Activated naive CD4-positive, alpha-beta T cell treated with anti-CD3 and anti-CD28 coated beads, Interleukin-2, amount 50 U/mL, for 16 hours (primary cell): Measurements from ENCODE around the gene NAA60.
"Not testable (repeated sequence)": the region's sequence is repeated elsewhere in the genome, so short reads cannot be mapped to it uniquely, and the experiment has no call there.

Experiments used
- DNase-seq: peaks from one replicate; pipeline ENCODE4 v3.0.0-alpha.2; 2020

The NAA60 gene

DNA sequence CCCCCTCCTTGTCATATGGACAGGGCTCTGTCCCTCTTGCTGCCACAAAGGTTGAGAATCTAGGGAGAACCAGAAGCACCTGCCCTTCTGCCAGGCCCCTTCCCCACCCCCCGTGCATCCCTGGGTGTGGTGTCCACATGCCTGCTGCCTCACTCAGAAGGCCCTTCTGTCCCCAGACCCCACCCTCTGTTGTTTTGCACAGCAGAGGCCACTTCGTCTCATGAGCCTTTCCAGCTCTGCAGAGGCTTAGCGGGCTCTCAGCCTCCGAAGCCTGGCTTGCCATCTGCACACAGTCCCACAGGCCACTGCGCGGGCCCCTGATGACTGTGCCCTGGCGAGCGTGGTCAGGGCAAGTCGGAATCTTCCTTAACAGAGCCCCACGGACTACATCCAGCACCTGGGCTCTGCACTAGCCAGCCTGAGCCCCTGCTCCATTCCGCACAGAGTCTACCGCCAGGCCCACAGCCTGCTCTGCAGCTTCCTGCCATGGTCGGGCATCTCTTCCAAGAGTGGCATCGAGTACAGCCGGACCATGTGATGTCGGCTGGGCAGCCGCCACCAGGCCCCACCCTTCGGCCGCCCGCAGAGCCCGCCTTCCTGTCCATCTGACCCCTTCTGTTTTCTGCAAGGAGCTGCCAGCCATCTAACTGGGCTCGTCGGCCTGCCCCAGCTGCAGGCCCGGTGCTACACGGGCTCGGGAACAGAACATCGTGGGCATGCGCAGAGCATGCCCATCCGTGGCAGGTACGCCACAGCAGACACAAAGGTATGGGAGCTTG is 41.0 kb downstream of the NAA60 start:
- no peak for DNase-seq

DNA sequence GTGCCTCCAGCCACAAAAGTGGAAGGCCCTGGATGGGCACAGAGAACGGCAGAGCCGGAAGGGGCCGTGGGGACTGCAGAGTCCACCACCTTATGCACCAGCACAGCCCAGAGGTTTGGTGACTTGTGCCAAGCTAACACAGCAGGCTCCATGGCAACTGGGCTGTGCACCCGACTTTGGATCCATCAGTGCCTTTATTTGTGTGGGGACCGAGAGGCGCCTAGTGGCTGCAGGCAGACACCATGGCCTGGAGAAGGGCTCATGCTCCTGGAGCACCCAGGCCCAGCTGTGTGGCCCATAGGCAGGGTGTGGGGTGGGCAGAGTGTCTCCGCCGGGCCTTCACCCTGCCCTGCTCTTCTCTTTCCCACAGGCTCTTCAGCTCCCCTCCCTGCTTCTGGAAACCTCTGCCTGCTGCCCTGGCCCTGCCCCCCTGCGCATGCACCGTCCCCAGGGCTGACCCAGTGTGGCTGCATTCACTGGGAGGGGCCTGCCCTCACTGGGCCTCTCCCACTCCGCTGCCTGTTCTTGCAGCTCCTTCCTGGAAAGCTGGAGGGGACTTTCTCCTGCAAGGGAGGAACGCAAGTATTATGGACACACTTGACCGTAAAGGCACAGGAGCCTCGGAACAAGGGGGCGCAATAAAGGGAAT is 41.7 kb downstream of the NAA60 start:
- no peak for DNase-seq

GRCh38 chr16:3485821-3486505 is 42.5 kb downstream of the NAA60 start:
- no peak for DNase-seq

GRCh38 chr16:3486506-3487215 is 43.2 kb downstream of the NAA60 start:
- DNase-seq = no peak

GRCh38 chr16:3487521-3488410 is 44.3 kb downstream of the NAA60 start:
- no peak for DNase-seq

DNA sequence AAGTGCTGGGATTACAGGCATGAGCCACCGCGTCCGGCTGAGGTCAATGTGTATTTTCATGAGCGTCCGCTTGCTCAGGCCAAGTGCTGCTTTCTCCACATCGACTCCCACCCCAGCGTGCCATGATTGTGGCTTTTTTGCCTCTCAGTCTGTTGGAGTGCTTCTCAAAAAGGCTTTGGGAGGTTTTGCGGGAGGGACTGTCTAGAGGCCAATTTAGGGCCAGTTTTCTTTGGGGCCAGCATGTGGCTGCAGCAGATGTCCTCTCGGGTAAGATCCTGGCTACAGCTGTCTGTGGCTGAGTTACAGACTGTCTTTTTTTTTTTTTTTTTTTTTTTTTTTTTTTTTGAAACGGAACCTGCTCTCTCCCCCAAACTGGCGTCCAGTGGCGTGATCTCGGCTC is 45.3 kb downstream of the NAA60 start:
- DNase-seq = no peak

DNA sequence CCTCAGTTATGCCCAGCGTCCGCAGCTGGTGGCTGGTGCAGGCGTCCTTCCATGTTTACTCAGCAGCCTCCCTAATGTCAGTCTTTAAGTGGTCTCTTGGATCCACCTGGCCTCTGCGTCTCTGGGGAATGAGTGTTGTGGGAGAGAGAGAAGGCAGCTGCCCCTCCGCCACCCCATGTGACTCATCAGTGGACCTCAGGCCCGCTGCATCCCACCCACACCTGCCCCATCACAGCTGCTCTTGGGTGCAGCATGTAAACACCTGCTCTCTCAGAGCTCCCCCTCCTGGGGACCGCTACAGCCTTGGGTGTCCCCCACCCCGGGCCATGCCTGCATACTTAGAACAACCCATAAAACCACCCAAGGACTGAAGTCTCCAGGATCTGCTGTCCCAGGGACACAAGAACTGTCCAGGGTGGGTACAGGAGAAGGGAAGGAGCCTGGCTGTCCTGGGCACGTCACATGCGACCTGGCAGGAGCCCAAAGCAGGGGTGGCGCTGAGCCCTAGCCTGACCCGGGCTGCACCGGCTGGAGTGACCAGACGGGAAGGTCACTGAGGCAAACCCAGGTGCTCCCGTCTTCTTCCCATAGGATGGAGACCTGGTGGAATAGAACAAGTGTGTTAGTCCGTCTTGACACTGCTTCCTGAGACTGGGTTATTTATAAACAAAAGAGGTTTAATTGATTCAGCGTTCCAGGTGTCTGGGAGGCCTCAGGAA is 47.6 kb downstream of the NAA60 start:
- no peak for DNase-seq

- no peak for DNase-seq
Observed at GRCh38 chr16:3492356-3492755, 48.9 kb downstream of the NAA60 start.

DNA sequence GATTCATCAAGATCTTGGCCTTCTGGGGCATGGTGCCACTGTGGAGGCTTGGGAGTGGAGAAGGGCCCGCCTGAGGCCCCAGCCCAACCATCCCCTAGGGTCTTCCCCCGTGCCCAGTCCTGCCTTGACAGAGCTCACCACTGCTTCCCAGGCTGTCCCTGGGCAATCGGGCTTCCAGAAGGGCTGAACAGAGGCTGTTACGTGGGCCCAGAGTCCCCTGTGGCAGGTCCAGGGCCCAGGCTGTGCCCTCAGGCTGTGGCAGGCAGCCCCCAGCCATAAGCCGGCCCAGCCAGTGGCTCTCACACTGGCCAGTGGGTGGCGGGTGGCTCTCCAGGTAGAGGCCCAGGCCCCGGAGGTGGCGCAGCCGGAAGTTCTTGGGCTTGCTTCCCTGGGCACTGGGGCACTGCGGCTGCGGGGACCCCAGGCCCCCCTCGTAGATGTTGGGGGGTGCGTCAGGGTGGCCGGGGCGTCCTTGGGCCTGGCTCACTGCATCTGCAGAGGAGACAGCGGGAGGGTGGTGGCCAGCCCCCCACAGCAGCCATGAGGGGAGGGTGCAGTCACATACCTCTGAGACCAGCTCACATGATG is 51.0 kb downstream of the NAA60 start:
- DNase-seq = no peak

DNA sequence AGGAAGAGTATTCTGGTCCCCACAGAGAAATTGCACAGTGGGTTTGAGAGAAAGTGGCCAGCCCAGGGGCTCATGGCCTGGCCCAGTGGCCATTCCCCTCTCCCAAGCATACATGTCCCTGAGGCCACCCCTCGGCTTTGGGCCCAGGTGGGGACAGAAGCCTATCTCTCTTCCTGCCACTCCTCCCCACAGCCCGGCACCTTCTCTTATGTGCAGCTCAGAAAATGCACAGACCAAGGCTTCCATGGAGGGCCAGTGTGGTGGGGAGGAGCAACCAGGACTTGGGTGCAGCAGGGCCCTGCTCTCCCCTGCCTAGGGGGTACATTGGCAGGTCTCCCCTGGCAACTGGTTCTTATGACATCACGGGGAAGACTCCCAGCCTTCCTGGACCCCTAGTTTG is 51.7 kb downstream of the NAA60 start, which contains the start of gene C16orf90:
TSS of gene C16orf90 (minus strand) at position 314 of the 400 bp plus-strand sequence. CDS start at position 246, 68 bp downstream.
- DNase-seq = no peak

GRCh38 chr16:3496386-3496785 is 52.9 kb downstream of the NAA60 start:
- DNase-seq = no peak

DNA sequence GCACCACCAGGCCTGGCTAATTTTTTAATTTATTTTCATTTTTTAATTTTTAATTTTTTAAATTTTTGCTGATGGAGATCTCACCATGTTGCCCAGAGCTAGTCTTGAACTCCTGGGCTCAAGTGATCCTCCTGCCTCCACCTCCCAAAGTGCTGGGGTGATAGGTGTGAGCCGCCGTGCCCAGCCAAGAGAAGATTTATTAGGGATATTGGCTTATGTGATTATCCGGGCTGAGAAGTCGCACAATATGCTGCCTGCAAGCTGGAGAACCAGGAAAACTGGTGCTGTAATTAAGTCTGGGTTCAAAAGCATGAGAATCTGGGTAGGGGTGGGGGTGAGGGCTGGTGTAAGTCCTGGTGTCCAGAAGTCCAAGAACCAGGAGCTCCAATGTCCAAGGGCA is 54.3 kb downstream of the NAA60 start:
- no peak for DNase-seq

DNA sequence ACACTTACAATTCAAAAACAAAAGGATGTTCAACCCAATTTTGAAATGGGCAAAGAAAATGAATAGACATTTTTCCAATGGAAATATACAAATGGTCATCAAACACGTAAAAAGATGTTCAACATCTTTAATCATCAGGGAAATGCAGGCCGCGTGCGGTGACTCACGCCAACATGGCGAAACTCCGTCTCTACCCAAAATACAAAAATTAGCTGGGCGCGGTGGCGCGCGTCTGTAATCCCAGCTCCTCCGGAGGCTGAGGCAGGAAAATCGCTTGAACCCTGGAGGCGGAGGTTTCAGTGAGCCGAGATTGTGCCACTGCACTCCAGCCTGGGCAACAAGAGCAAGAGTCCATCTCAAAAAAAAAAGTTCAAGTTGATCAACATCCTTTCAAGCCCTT is 55.5 kb downstream of the NAA60 start:
- DNase-seq = no peak

DNA sequence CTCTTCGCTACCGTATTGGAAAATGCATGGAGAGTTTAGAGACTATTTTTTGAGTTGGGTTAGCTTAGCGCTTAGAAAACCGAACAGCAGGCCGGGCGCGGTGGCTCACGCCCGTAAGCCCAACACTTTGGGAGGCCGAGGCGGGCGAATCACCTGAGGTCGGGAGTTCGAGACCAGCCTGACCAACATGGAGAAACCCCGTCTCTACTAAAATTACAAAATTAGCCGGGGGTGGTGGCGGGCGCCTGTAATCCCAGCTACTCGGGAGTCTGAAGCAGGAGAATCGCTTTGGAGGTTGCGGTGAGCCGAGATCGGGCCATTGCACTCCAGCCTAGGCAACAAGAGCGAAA is 57.9 kb downstream of the NAA60 start:
- not testable (repeated sequence) for DNase-seq

DNA sequence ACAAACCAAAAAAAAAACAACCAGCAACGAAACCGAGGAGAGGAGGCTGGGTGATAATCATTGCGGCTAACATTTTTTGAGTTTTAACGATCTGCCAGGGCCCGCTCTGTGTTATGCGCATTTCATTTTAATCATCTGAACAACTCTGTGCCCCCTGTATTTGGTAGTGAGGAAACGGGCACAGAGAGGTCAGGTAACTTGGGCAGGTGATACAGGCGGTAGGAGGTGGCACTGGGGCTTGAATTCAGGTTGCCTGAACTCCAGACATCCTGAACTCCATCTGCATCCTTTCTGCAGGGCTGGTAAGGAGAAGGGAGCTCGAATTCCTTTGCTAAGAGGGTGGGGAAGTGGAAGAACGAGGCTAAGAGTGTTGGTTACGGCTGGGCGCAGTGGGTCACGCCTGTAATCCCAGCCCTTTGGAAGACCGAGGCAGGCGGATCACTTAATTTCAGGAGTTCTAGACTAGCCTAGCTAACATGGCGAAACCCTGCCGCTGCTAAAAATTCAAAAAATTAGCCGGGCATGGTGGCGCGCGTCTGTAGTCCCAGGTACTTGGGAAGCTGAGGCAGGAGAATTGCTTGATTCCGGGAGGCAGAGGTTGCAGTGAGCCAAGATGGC is 58.4 kb downstream of the NAA60 start:
- no peak for DNase-seq

GRCh38 chr16:3503523-3503922 is 60.0 kb downstream of the NAA60 start:
- DNase-seq = peak; percentile 44

- no peak for DNase-seq
Observed at GRCh38 chr16:3508736-3509135, 65.3 kb downstream of the NAA60 start.

- peak; percentile 66 for DNase-seq
Observed at GRCh38 chr16:3509470-3509928, 66.0 kb downstream of the NAA60 start.

GRCh38 chr16:3510416-3510815 is 66.9 kb downstream of the NAA60 start:
- DNase-seq = no peak
